PC-3 (cell line): Measurements from ENCODE around the gene SF3B2. TPM values are rescaled to one million over a fixed set of nuclear protein-coding genes. Genes with fewer than 3 reads are reported as not detected.

ENCODE experiments used
- ATAC-seq: fragments of 200-7000 bp; cut with Tn5 transposase; 2 replicates; pipeline ENCODE4 v1.9.1; 2020; ENCODE audit warnings: mild to moderate bottlenecking, moderate library complexity
- BruUV-seq: library from RNA; stranded (reverse); fragments of 400-500 nt; replicated peaks from 2 replicates; lab custom pipeline; 2021; lab: Mats Ljungman, UMichigan
- CTCF ChIA-PET: fragments of 300-600 bp; sonication (Branson Sonifier 250); formaldehyde crosslinking; loops from one replicate; lab custom pipeline; 2022; ENCODE audit warnings: antibody characterized with exemption; lab: Charles Lee
- POLR2A ChIA-PET: fragments of 300-600 bp; sonication (Branson Sonifier 250); formaldehyde crosslinking; loops from one replicate; lab custom pipeline; 2022; ENCODE audit warnings: antibody characterized with exemption; ENCODE audit not compliant: unreplicated experiment; lab: Charles Lee
- DNase-seq: peaks from one replicate; pipeline ENCODE4 v3.0.0-alpha.2; 2015
- H2AFZ ChIP-seq: fragments of 300-600 bp; sonication (generic); 2 replicates; pipeline ENCODE4 v1.6.0; 2016; ENCODE audit warnings: antibody characterized with exemption, low read length
- H3F3A ChIP-seq: fragments of 300-600 bp; sonication (generic); one replicate; pipeline ENCODE4 v1.6.0; 2017; ENCODE audit warnings: antibody characterized with exemption, low read length, control low read depth, mild to moderate bottlenecking; ENCODE audit not compliant: unreplicated experiment
- H3K27ac ChIP-seq: fragments of 300-600 bp; sonication (generic); 2 replicates; pipeline ENCODE4 v1.5.1; 2016; ENCODE audit warnings: mild to moderate bottlenecking, low read length
- H3K27me3 ChIP-seq: fragments of 300-600 bp; sonication (generic); 2 replicates; pipeline ENCODE4 v1.6.1; 2016; ENCODE audit warnings: low read length, mixed read lengths
- H3K36me3 ChIP-seq: fragments of 300-600 bp; sonication (generic); 2 replicates; pipeline ENCODE4 v1.6.1; 2016; ENCODE audit warnings: low read depth, mixed run types, low read length, mixed read lengths
- H3K4me1 ChIP-seq: fragments of 300-600 bp; sonication (generic); 2 replicates; pipeline ENCODE4 v1.5.1; 2016; ENCODE audit warnings: low read length; ENCODE audit not compliant: insufficient read depth
- H3K4me2 ChIP-seq: fragments of 300-600 bp; sonication (generic); 2 replicates; pipeline ENCODE4 v1.6.0; 2016; ENCODE audit warnings: low read length
- H3K4me3 ChIP-seq: fragments of 300-600 bp; sonication (generic); 2 replicates; pipeline ENCODE4 v1.5.1; 2016; ENCODE audit warnings: mild to moderate bottlenecking, low read length, mixed read lengths
- H3K79me2 ChIP-seq: fragments of 300-600 bp; sonication (generic); 2 replicates; pipeline ENCODE4 v1.6.1; 2017; ENCODE audit warnings: low read length, mixed read lengths
- H3K9ac ChIP-seq: fragments of 300-600 bp; sonication (generic); 2 replicates; pipeline ENCODE4 v1.6.0; 2016; ENCODE audit warnings: mild to moderate bottlenecking, low read length
- H3K9me2 ChIP-seq: fragments of 300-600 bp; sonication (generic); replicated peaks from 2 replicates; pipeline ENCODE4 v1.6.1; 2016; ENCODE audit warnings: mixed run types, low read length, mixed read lengths
- H3K9me3 ChIP-seq: fragments of 300-600 bp; sonication (generic); 2 replicates; pipeline ENCODE4 v1.6.1; 2016; ENCODE audit warnings: low read length, mixed read lengths
- H4K20me1 ChIP-seq: fragments of 300-600 bp; sonication (generic); 2 replicates; pipeline ENCODE4 v1.6.1; 2016; ENCODE audit warnings: low read length, mixed read lengths
- EZH2 ChIP-seq: fragments of 300-600 bp; sonication (generic); IDR thresholded peaks from one replicate; pipeline ENCODE4 v1.6.1; 2017; ENCODE audit warnings: antibody characterized with exemption, mild to moderate bottlenecking, low read length; ENCODE audit not compliant: unreplicated experiment
- EZH2phosphoT487 ChIP-seq: fragments of 300-600 bp; sonication (generic); IDR thresholded peaks from 2 replicates; pipeline ENCODE4 v1.6.1; 2018; ENCODE audit warnings: mild to moderate bottlenecking, antibody characterized with exemption, low read length, borderline replicate concordance
- intact Hi-C: fragments of 100-400 bp; cut with micrococcal nuclease; formaldehyde crosslinking; loops from 2 replicates; pipeline ENCODE4 v1.9.0; 2023
- total RNA-seq: library from RNA; depleted of rRNA; stranded (reverse); fragments of >200 nt; gene quantifications from 2 replicates; pipeline ENCODE4 v1.2.3, GENCODE V29; 2014
- TF ChIP-seq, protein P1 (sequence below): fragments of 300-600 bp; sonication (generic); conservative IDR thresholded peaks from 2 replicates; pipeline ENCODE4 v1.5.1; 2017; ENCODE audit warnings: antibody characterized with exemption, low read depth, mild to moderate bottlenecking, low read length

The SF3B2 gene
- total RNA-seq, 1 experiment from 2014 or later, result 241 TPM

DNA sequence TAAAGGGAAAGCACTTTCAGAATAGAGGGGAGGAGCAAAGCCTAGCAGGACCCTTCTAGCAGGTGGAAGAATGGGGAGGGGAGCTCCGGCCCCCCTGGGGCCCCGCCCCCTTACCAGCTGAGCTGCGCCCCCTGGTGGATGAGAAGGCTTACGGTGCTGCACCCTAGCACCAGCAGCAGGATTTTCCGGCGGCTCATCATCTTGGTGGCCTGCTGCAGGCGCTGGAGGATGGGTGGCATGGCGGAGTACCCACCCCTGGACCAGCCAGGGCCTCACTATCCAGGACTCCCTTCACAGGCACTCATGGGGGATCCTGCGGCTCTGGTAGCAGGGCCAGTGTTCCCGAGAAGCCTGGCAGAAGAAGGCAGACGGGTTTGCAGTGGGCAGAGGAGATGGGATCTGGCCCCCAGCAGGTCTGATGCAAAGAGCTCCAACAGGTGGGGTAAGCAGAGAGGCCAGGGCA, 7.0 kb upstream of the SF3B2 start:
- peak overlapping the region; percentile 10; the same call in 1 of the 2 replicates for H2AFZ ChIP-seq

DNA sequence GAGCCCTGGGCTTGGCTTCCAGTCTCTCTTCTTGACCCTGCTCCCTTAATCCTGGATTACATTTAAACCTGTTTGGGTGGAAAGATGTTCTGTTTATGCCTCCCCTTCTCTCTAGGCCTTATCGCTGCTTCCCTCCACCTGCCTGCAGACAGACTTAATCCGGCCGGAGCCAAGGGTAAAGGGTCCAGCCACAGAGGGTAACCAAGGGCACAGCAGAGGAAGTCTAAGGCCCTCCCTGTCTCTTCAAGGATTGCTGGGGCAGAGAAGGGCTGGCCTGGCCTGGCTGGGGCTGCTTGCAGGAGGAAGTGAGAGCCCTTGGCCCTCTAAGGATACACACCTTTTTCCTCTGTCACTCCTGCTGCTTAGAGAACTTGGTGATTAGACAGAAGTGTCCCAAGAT, 5.3 kb upstream of the SF3B2 start:
- Histone ChIP-seq H3K4me3 (no peak overlapping the region), H3K27ac (no peak overlapping the region), H3K9me2 (no peaks in the 10 kb centered on the region), H3K27me3 (no peaks in the 10 kb centered on the region), H3K9me3 (no peaks in the 10 kb centered on the region), H3K4me2 (no peak overlapping the region), H3K9ac (no peak overlapping the region), H3K79me2 (no peaks in the 10 kb centered on the region), H3K4me1 (peaks cover 10% of the 10 kb centered on the region), H4K20me1 (no peaks in the 10 kb centered on the region), H3F3A (no peaks in the 10 kb centered on the region), H3K36me3 (no peaks in the 10 kb centered on the region), H2AFZ (no peak overlapping the region)
- intact Hi-C loops, result no loop called here
- CTCF ChIA-PET, result no interaction called here
- no peak for ATAC-seq
- TF ChIP-seq EZH2phosphoT487 (no peak), EZH2 (no peak)
- TF ChIP-seq, protein P1, sequence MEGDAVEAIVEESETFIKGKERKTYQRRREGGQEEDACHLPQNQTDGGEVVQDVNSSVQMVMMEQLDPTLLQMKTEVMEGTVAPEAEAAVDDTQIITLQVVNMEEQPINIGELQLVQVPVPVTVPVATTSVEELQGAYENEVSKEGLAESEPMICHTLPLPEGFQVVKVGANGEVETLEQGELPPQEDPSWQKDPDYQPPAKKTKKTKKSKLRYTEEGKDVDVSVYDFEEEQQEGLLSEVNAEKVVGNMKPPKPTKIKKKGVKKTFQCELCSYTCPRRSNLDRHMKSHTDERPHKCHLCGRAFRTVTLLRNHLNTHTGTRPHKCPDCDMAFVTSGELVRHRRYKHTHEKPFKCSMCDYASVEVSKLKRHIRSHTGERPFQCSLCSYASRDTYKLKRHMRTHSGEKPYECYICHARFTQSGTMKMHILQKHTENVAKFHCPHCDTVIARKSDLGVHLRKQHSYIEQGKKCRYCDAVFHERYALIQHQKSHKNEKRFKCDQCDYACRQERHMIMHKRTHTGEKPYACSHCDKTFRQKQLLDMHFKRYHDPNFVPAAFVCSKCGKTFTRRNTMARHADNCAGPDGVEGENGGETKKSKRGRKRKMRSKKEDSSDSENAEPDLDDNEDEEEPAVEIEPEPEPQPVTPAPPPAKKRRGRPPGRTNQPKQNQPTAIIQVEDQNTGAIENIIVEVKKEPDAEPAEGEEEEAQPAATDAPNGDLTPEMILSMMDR, result no peak
- BruUV-seq, result no TSS peak
- POLR2A ChIA-PET, result no interaction called here
- no peak for DNase-seq

More for the DNA sequence above, 7.0 kb upstream of the SF3B2 start:
- Histone ChIP-seq H3K36me3 (no peaks in the 10 kb centered on the region), H3K4me2 (peak overlapping the region; percentile 41), H3K27me3 (no peaks in the 10 kb centered on the region), H3K4me3 (0 out of 2 replicates have a peak overlapping the region, but pooled peaks have one; percentile 15), H3K9me3 (no peaks in the 10 kb centered on the region), H3K9ac (no peak overlapping the region), H3K4me1 (no peaks in the 10 kb centered on the region), H3K79me2 (no peaks in the 10 kb centered on the region), H3K27ac (no peak overlapping the region), H4K20me1 (no peaks in the 10 kb centered on the region), H3K9me2 (no peaks in the 10 kb centered on the region), H3F3A (no peaks in the 10 kb centered on the region)
- DNase-seq, result peak; percentile 90
- BruUV-seq, result no TSS peak
- ChIA-PET POLR2A (interaction anchor here (0.6 to 0.7 kb wide), 2 partner anchors 145 to 155 kb away, joined by 3 to 4 read pairs; no protein-coding TSS in a partner anchor), CTCF (interaction anchor here (0.5 to 1.5 kb wide), 10 partner anchors 10 to 222 kb away, joined by 3 to 8 read pairs (median 4); no protein-coding TSS in a partner anchor)
- intact Hi-C loops, result loop anchor here (1.0 to 2.0 kb wide), 2 partner anchors 42 to 56 kb away; partner anchors contain the start of genes BANF1 and EIF1AD
- peak; percentile 98 for ATAC-seq
- TF ChIP-seq, protein P1, result peak; percentile 99
- no peak for TF ChIP-seq EZH2phosphoT487

DNA sequence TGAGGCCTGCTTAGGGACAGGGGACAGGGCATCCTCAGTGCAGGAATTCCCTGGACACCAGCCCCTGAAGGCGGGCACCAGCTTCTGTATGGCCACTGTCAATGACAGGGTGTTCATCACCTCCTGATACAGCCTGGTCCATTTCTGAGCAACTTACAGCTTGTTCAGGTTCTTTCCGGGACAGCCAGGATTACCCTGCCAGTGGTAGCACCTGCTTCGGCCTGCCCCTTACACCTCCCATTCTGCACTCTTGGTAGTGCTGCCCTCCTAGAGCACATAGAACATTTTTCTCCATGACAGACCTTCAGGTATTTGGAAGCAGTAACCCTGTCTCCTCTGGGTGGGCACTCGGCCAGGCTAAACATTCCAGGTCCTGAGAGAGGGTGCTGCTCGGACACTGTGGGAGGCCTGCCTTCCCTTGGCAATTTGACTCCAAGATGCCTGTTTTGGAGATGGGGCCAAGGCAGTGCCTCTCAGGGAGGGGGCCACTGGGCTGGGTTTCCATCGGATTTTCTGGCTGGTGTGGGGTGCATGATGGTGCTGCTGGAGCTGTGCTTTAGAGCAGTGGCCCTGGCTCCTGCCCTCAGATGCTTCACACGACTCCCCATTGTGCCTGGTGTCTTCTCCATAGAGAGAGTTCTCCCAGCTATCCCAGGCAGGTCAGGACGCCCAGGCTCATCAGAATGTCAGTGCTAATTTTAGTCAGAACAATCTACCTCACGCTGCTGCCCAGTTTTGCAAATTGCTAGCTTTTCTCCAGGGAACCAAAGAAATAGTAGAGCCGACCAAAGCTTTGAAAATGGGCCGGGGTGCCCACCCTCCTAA, 4.4 kb upstream of the SF3B2 start:
- Histone ChIP-seq H3F3A (no peaks in the 10 kb centered on the region), H3K4me3 (no peak overlapping the region), H3K9me3 (no peaks in the 10 kb centered on the region), H2AFZ (no peak overlapping the region), H3K27me3 (no peaks in the 10 kb centered on the region), H3K4me2 (no peak overlapping the region), H3K36me3 (no peaks in the 10 kb centered on the region), H3K9ac (no peak overlapping the region), H3K9me2 (no peaks in the 10 kb centered on the region), H3K4me1 (peaks cover 10% of the 10 kb centered on the region), H4K20me1 (no peaks in the 10 kb centered on the region), H3K27ac (no peak overlapping the region), H3K79me2 (peaks cover 6% of the 10 kb centered on the region)
- intact Hi-C loops, result no loop called here
- BruUV-seq, result no TSS peak
- ATAC-seq, result no peak
- POLR2A ChIA-PET, result no interaction called here
- CTCF ChIA-PET, result no interaction called here
- TF ChIP-seq EZH2phosphoT487 (no peak), EZH2 (no peak)
- TF ChIP-seq, protein P1, result no peak
- DNase-seq, result no peak
